ACC112 (cell line): Measurements from ENCODE around the gene RNASEH2B.

Source experiments
- H2AFZ ChIP-seq: fragments of 200-600 bp; sonication (generic); one replicate; pipeline ENCODE4 v1.6.0; 2017; ENCODE audit warnings: antibody characterized with exemption, low read length; ENCODE audit not compliant: unreplicated experiment
- H3K27ac ChIP-seq: fragments of 200-600 bp; sonication (generic); 2 replicates; pipeline ENCODE4 v1.5.1; 2014; ENCODE audit warnings: low read depth, mild to moderate bottlenecking, antibody characterized with exemption, low read length, moderate library complexity
- H3K27me3 ChIP-seq: fragments of 200-600 bp; sonication (generic); 2 replicates; pipeline ENCODE4 v1.6.1; 2014; ENCODE audit warnings: mild to moderate bottlenecking, antibody characterized with exemption, low read length, moderate library complexity, mixed read lengths; ENCODE audit not compliant: insufficient read depth
- H3K36me3 ChIP-seq: fragments of 200-600 bp; sonication (generic); 2 replicates; pipeline ENCODE4 v1.6.1; 2016; ENCODE audit warnings: mild to moderate bottlenecking, antibody characterized with exemption, low read length, moderate library complexity, mixed read lengths; ENCODE audit not compliant: insufficient read depth
- H3K4me1 ChIP-seq: fragments of 200-600 bp; sonication (generic); one replicate; pipeline ENCODE4 v1.6.1; 2016; ENCODE audit warnings: low read length, mixed read lengths; ENCODE audit not compliant: insufficient read depth, unreplicated experiment, control insufficient read depth
- H3K4me3 ChIP-seq: fragments of 200-600 bp; sonication (generic); 2 replicates; pipeline ENCODE4 v1.5.1; 2014; ENCODE audit warnings: mild to moderate bottlenecking, low read depth, low read length
- H3K79me2 ChIP-seq: fragments of 200-600 bp; sonication (generic); one replicate; pipeline ENCODE4 v1.6.0; 2016; ENCODE audit warnings: low read length; ENCODE audit not compliant: control insufficient read depth, unreplicated experiment, insufficient read depth

RNASEH2B gene

GRCh38 chr13:50909605-50910484 is at the start of gene RNASEH2B:
RNASEH2B (plus strand) TSS chr13:50909791; CDS start chr13:50910077, 286 bp downstream.
- Histone ChIP-seq H2AFZ (peak within 1 kb of the TSS; percentile 98), H3K4me1 (peaks cover 16% of the 10 kb centered on the region), H3K79me2 (peaks cover 44% of the 10 kb centered on the region), H3K27me3 (no peaks in the 10 kb centered on the region), H3K27ac (peak within 1 kb of the TSS; percentile 79), H3K4me3 (peak within 1 kb of the TSS; percentile 91), H3K36me3 (no peaks in the 10 kb centered on the region)

GRCh38 chr13:50864492-50864891 is 45.1 kb upstream of the RNASEH2B start:
- Histone ChIP-seq H3K27ac (no peak overlapping the region), H3K27me3 (peaks cover 16% of the 10 kb centered on the region; the same call in 1 of the 2 replicates), H2AFZ (no peak overlapping the region), H3K4me3 (no peak overlapping the region), H3K36me3 (no peaks in the 10 kb centered on the region), H3K4me1 (no peaks in the 10 kb centered on the region), H3K79me2 (no peaks in the 10 kb centered on the region)

- H3K27ac ChIP-seq = no peak overlapping the region
- no peak overlapping the region for H3K4me3 ChIP-seq
- no peaks in the 10 kb centered on the region for H3K79me2 ChIP-seq
- no peak overlapping the region for H2AFZ ChIP-seq
- no peaks in the 10 kb centered on the region for H3K4me1 ChIP-seq
- peaks cover 9% of the 10 kb centered on the region; the same call in 1 of the 2 replicates for H3K27me3 ChIP-seq
- no peaks in the 10 kb centered on the region for H3K36me3 ChIP-seq
Measured at GRCh38 chr13:50866817-50867636, 42.6 kb upstream of the RNASEH2B start.

- H3K36me3 ChIP-seq = no peaks in the 10 kb centered on the region
- H3K4me3 ChIP-seq = no peak overlapping the region
- no peaks in the 10 kb centered on the region for H3K4me1 ChIP-seq
- no peak overlapping the region for H3K27ac ChIP-seq
- no peak overlapping the region for H2AFZ ChIP-seq
- no peaks in the 10 kb centered on the region for H3K79me2 ChIP-seq
- peaks cover 4% of the 10 kb centered on the region; the same call in 1 of the 2 replicates for H3K27me3 ChIP-seq
Measured at GRCh38 chr13:50867637-50867945, 42.0 kb upstream of the RNASEH2B start.

GRCh38 chr13:50871405-50871804 is 38.2 kb upstream of the RNASEH2B start:
- Histone ChIP-seq H3K4me3 (no peak overlapping the region), H3K36me3 (no peaks in the 10 kb centered on the region), H3K4me1 (no peaks in the 10 kb centered on the region), H3K27me3 (no peaks in the 10 kb centered on the region; the same call in 1 of the 2 replicates), H3K27ac (no peak overlapping the region), H2AFZ (no peak overlapping the region), H3K79me2 (no peaks in the 10 kb centered on the region)

GRCh38 chr13:50873467-50873866 is 36.1 kb upstream of the RNASEH2B start:
- no peak overlapping the region for H3K4me3 ChIP-seq
- H3K79me2 ChIP-seq = no peaks in the 10 kb centered on the region
- no peaks in the 10 kb centered on the region for H3K36me3 ChIP-seq
- no peaks in the 10 kb centered on the region; the same call in 1 of the 2 replicates for H3K27me3 ChIP-seq
- H2AFZ ChIP-seq = no peak overlapping the region
- no peak overlapping the region for H3K27ac ChIP-seq
- no peaks in the 10 kb centered on the region for H3K4me1 ChIP-seq

- Histone ChIP-seq H3K36me3 (no peaks in the 10 kb centered on the region), H3K27me3 (peaks cover 2% of the 10 kb centered on the region; the same call in 1 of the 2 replicates), H2AFZ (no peak overlapping the region), H3K27ac (no peak overlapping the region), H3K4me1 (no peaks in the 10 kb centered on the region), H3K4me3 (no peak overlapping the region), H3K79me2 (no peaks in the 10 kb centered on the region)
Measured at GRCh38 chr13:50873991-50874390, 35.6 kb upstream of the RNASEH2B start.

- H3K4me1 ChIP-seq = no peaks in the 10 kb centered on the region
- no peak overlapping the region for H2AFZ ChIP-seq
- H3K27ac ChIP-seq = no peak overlapping the region
- no peak overlapping the region for H3K4me3 ChIP-seq
- no peaks in the 10 kb centered on the region for H3K36me3 ChIP-seq
- H3K79me2 ChIP-seq = no peaks in the 10 kb centered on the region
- H3K27me3 ChIP-seq = peaks cover 17% of the 10 kb centered on the region; the same call in 1 of the 2 replicates
Measured at GRCh38 chr13:50882816-50883435, 26.7 kb upstream of the RNASEH2B start.

GRCh38 chr13:50883728-50884127 is 25.9 kb upstream of the RNASEH2B start:
- Histone ChIP-seq H3K4me3 (no peak overlapping the region), H3K36me3 (no peaks in the 10 kb centered on the region), H3K27me3 (peaks cover 20% of the 10 kb centered on the region; the same call in 1 of the 2 replicates), H3K79me2 (no peaks in the 10 kb centered on the region), H3K27ac (no peak overlapping the region), H2AFZ (no peak overlapping the region), H3K4me1 (no peaks in the 10 kb centered on the region)

- H3K27me3 ChIP-seq = peaks cover 22% of the 10 kb centered on the region; the same call in 1 of the 2 replicates
Measured at GRCh38 chr13:50884265-50884664, 25.3 kb upstream of the RNASEH2B start.

More at GRCh38 chr13:50884265-50884664, 25.3 kb upstream of the RNASEH2B start:
- no peaks in the 10 kb centered on the region for H3K36me3 ChIP-seq
- H3K4me3 ChIP-seq = no peak overlapping the region
- H2AFZ ChIP-seq = no peak overlapping the region
- H3K27ac ChIP-seq = no peak overlapping the region
- H3K4me1 ChIP-seq = no peaks in the 10 kb centered on the region
- H3K79me2 ChIP-seq = no peaks in the 10 kb centered on the region
